GM12875 (cell line): ENCODE results near the gene FAM187B.

Experiments
- H3K4me3 ChIP-seq: one replicate; pipeline ENCODE4 v1.5.1; 2011; ENCODE audit warnings: low read depth, low read length, control low read depth
- TF ChIP-seq, protein P1 (sequence below): IDR thresholded peaks from 2 replicates; pipeline ENCODE4 v1.5.1; 2011; ENCODE audit warnings: low read depth, mild to moderate bottlenecking, control low read depth, inconsistent platforms, low read length, moderate library complexity, borderline replicate concordance; ENCODE audit not compliant: insufficient read depth

FAM187B gene

DNA sequence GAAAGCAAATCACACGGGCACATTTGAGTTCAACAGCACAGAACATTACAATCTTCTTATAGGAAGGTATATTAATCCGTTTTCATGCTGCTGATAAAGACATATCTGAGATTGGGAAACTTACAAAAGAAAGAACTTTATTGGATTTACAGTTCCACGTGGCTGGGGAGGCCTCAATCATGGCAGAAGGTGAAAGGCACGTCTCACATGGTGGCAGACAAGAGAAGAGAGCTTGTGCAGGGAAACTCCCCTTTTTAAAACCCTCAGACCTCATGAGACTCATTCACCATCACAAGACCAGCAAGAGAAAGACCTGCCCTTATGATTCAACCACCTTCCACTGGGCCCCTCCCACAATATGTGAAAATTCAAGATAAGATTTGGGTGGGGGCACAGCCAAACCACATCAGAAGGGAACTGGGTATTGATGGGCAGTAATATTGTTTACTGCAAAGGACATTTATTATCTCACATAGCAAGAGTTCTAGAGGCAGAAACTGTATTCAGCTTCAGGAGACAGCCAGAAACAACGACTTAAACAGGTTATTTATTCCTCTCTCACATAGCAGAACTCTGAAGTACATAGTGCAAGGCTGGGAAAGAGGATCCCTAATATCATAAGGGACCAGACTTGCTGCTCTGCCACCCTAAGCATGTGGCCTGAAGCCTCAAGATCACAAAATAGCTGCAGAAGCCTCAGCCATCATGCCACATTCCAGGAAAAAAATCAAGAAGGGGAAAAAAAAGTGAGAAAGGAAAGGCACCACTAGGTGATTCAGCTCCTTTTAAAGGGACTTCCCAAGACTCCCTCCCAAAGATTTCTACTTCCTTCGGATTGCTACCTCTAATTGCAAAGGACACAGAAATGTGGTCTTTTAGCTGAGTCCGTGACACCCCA, 50.9 kb downstream of the FAM187B start:
- H3K4me3 ChIP-seq = no peak overlapping the region
- TF ChIP-seq, protein P1, sequence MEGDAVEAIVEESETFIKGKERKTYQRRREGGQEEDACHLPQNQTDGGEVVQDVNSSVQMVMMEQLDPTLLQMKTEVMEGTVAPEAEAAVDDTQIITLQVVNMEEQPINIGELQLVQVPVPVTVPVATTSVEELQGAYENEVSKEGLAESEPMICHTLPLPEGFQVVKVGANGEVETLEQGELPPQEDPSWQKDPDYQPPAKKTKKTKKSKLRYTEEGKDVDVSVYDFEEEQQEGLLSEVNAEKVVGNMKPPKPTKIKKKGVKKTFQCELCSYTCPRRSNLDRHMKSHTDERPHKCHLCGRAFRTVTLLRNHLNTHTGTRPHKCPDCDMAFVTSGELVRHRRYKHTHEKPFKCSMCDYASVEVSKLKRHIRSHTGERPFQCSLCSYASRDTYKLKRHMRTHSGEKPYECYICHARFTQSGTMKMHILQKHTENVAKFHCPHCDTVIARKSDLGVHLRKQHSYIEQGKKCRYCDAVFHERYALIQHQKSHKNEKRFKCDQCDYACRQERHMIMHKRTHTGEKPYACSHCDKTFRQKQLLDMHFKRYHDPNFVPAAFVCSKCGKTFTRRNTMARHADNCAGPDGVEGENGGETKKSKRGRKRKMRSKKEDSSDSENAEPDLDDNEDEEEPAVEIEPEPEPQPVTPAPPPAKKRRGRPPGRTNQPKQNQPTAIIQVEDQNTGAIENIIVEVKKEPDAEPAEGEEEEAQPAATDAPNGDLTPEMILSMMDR = no peak

DNA sequence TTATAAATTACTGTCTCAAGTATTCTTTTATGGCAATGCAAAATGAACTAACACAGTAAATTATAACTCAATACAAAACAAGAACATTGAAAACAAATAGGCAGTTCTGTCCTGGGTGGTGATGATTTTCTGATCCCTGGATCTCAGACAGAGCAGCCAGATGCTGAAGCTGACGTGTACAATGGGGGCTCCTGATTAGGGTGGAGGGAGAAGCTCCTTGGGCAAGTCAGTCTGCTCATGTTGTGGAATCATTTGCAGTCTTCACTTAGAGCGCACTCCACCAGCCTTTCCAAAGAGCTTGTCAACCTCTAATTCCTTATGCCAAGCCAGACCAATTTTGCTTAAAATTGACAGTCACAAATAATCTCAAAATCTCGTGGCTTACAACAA, 52.4 kb downstream of the FAM187B start:
- no peak overlapping the region for H3K4me3 ChIP-seq
- TF ChIP-seq, protein P1 = no peak
